Stimulated activated CD8-positive, alpha-beta memory T cell treated with anti-CD3 and anti-CD28 coated beads, Interleukin-7, amount 100 ng/mL, for 4 hours (primary cell): ENCODE results near the gene SEMA4C.

Experiments
- DNase-seq, 2 donors: peaks; one replicate each; pipeline ENCODE4 v3.0.0-alpha.2; 2020; ENCODE audit warnings: low read depth in 2 of 2

SEMA4C gene

DNA sequence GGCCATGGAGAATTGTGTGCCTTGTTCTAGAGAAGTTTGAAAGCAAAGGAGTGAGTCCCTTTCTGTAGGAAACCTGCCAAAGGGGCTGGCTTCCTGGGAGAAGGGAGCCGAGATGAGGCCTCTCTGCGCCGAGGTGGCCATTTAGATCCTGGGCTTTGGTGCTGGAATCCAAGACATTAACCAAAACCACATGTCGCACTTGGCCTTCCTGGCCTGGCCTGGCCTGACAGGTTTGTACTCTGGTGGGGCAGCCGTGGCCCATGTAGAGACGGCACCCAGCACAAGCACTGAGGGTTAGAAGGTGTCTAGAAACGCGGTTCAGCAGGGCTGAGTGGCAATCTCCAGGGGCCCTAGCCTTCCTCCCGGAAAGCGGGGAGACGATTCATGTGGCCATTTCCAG is 46.7 kb downstream of the SEMA4C start:
- DNase-seq = no peak

DNA sequence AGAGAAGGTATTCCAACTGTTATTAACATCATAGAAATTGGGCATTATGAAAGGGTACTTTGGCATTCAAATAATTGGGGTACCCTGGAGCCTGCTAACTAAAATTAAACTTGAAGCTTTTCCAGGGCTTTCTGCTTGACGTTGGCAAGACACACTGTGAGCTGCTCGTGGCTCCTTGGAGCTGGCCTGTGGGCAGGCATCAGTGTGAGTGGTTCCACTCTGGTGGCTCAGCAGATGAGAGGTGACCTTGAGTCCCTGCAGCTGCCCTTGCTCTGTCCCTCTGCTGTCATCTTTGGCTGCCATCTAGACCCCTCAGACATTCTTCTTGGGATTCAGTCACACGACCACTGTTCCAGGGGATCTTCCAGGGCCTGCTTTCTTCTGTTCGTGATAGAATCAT is 47.1 kb downstream of the SEMA4C start:
- no peak for DNase-seq

DNA sequence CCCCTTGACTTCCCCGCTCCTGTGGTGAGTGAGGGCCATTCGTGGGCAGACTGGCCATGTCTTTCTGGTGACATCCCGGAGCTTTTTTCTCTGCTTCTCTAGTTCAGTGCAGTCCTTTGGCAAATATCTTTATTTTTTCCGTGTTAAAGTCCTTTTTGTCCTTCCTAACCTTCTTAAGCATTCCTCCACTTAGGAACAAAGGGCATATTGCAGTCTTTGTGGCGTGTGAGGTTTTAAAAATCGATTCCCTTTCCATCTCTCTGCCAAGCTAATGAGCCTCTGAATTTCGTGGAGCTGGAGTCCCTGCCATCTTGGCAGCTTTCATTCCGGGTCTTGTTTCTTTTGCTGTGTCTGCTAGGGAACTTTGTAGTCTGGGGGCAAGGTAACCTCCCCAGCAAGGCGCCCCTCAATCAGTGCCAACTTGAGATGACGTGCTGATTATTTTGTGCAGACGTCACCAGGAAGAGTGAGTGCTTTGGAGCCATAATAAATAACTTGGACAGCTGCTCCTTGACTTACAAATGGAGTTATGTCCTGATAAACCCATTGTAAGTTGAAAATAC is 48.7 kb downstream of the SEMA4C start:
- no peak for DNase-seq

DNA sequence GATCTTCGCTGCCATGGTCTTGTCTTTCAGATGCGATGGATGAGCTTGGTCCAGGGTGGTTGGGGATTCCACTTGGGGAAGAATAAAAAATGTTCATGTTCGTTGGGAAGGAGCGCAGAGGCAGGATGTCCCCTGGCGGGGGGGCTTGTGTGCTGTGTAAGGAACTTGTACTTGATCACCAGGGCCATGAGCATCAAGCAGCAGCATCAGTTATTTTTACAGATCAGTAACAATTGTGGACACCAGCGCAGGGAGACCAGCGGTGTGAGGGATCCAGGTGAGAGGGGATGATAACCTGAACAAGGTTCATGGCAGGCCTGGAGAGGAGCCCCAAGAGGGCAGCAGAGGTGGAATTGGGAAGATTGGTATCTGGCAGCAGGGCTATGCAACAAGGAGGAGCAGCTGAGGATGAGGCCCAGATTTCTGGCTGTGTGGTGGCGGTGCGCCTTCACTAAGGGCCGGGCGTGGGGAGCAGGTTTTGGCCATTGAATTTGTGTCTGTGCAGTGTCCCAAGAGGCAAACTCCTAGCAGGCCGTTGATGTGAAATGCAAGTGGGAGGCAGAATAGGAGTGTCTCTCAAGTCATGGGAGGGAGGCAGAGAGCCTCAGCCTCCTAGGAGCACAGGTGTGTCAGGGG is 49.9 kb downstream of the SEMA4C start:
- no peak for DNase-seq

DNA sequence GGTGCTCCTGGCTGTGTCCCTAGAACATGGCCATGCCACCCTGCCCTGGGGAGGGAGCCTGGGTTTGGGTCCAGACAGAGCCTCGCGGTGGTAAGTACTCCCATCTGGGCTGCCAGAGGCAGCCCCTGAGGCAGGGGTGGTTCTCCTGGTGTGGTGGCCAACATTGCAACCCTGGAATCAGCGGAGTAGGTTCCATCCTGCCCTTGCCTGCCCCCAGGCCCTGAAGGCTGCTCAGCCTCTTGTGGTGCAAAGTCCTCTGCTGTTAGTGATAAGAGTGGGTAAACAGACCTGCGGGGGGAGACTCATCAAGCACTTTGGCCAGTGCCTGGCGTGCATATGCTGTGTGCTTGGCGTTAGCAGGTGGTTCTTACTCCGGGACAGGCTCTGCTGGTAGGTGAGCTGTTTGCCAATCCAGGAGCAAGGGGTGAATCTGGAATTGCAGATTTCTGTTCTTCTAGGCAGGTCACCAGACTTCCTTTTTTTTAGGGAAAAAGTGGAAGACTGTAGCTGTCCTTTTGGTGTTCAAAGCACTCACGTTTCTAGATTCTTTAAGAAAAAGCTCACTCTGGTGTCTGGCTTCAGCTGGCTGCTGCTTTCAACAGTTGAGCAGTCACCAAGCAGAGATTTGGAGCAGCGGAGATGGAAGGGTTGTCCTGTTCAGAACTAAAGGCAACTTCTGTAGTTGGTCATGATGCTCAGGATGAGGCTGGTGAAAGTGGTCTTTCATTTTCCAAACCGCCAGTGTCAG is 50.6 kb downstream of the SEMA4C start:
- no peak for DNase-seq

DNA sequence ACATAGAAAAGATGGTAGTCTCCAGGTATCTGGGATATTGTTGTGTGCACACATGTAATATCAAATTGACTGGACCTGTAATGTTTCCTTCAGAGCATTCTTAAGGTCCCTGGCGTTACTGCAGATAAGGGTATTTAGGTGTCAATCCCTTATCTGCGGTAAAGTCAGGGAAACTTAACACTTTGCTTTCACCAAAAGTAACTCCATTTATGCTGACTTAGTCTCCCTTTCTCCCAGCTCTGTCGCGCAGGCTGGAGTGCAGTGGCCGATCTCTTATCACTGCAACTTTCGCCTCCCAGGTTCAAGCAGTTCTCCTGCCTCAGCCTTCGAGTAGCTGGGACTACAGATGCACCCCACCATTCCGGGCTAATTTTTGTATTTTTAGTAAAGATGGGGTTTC is 52.0 kb downstream of the SEMA4C start:
- no peak for DNase-seq

DNA sequence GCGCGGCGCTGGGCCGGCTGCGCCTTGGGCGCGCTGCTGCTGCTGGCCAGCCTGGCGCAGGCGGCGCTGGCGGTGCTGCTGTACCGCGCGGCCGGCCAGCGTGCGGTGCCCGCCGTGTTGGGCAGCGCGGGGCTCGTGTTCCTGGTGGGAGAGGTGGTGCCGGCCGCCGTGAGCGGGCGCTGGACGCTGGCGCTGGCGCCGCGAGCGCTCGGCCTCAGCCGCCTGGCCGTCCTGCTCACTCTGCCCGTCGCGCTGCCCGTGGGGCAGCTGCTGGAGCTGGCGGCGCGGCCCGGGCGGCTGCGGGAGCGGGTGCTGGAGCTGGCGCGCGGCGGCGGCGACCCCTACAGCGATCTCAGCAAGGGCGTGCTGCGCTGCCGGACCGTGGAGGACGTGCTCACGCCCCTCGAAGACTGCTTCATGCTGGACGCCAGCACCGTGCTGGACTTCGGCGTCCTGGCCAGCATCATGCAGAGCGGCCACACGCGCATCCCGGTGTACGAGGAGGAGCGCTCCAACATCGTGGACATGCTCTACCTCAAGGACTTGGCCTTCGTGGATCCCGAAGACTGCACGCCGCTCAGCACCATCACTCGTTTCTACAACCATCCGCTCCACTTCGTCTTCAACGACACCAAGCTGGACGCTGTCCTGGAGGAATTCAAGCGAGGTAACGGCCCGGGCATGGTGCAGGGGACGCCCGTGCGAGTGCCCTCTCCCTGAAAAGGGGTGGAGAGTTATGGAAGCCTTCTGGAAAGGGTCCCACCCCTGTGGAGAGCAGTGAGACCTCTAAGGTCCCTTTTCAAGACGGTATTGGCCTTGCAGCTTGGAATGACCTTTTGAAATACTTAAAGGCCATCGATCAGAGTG is 52.8 kb downstream of the SEMA4C start:
- DNase-seq = no peak

DNA sequence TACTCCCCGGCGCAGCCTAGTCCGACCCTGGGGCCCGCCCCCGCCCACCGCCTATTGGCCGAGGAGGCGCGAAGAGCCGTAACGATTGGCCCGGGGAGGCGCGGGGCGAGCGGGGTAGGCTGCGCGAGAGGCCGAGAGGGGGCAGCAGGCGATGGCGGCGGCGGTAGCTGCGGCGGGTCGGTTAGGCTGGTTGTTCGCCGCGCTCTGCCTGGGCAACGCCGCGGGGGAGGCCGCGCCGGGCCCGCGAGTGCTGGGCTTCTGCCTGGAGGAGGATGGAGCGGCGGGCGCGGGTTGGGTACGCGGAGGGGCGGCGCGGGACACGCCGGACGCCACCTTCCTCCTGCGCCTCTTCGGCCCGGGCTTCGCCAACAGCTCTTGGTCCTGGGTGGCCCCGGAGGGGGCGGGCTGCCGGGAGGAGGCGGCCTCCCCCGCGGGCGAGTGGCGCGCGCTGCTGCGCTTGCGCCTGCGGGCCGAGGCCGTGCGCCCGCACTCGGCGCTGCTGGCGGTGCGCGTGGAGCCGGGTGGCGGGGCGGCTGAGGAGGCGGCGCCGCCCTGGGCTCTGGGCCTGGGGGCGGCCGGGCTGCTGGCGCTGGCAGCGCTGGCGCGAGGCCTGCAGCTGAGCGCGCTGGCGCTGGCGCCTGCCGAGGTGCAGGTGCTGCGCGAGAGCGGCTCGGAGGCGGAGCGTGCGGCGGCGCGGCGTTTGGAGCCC is 53.6 kb downstream of the SEMA4C start, which contains the start of gene CNNM3:
CNNM3 (plus strand) TSS at position 142 of the 709 bp plus-strand sequence; CDS start at position 152, 10 bp downstream.
- DNase-seq = peak; percentile 85 to 96

DNA sequence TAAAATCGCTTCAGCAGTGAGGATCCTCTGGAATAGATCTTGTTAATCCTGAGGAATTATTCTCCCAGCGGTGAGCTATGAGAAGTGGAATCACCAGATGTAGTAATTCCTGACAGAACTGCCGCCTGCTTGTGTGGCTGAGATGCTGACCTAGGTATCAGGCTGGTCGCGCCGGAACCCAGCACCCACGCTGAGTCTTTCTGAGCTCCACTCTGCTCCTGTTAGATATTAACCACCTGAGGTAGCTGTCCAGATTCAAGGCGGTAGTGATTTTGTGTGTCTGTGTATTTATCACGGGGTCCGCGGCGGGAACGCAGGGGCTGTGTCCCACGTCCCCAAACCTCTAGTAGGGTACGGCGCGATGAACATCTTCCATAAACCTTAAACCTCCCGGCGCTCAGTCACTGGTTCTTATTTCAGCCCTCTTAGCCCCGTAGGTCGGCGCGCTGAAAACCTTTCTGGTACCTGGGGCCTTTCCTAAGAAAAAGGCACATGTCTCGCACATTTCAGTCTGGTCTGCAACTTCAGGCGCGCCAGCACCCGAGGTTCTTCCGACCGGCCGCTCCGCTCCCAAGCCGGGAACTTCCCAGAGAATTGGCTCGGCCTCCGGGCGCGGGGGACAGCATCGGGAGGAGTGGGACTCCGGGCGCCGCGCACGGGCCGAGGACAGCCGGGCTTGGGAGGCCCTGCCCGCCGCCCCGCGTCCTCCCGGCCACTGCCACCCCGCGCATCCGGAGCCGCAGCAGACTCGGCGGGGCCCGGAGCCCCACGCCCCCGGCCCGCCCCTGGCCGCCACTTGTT is 54.4 kb downstream of the SEMA4C start:
- DNase-seq = no peak

DNA sequence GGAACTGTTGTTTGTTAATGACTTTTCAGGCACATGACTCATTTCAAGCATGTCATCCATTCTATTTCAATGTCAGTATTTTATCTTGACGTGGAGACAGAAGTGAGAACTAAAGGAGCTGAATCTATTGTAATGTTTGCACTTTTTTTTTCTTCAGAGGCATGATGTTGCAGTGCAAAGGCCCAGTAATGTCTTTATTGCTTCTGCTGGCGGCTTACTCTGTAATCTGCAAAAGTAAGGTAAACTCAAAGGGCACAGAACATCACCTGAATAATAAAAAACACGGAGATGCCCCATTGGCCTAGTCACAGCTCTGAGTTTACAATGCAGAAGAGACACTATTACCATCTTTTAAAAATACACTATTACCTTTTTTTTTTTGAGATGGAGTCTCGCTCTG is 56.2 kb downstream of the SEMA4C start:
- DNase-seq = no peak

DNA sequence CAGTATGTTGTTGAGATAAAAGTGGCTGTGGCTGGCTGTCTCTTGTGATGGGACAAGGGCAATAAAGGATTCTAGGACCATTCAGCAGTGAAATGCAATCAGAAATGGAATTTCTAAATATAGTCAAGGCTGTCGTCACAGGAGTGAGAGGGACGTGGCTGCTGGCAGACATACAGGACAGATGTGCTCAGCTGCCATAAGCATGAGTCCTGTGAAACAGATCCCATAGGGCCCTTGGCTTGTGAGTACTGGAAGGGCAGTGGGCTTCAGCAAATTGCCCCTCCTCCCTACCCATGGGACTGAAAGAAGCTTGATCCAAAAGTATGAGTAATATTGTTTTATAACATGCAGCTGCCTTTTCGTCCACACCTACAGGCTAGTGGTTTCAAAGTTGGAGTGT is 58.0 kb downstream of the SEMA4C start:
- DNase-seq = no peak

DNA sequence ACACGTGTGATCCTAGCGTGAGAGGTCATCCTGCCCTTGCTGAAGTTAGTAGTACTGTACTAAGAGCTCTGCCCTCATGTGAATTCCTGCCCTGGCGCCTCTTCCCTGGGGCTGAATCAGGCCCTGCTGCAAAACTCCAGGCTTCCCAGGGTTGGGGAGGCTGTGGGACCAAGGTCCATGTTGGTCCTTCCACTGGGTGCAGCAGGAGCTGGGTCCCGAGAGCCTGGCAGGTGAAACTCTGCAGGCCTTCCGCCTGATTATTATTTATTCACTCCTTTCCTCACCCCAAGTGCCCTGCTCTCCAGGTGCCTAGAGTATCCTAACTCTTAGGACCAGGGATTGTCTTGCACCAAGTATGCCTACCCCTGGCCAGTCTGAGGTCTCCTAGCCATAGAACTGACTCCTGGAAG is 59.1 kb downstream of the SEMA4C start:
- DNase-seq = no peak

DNA sequence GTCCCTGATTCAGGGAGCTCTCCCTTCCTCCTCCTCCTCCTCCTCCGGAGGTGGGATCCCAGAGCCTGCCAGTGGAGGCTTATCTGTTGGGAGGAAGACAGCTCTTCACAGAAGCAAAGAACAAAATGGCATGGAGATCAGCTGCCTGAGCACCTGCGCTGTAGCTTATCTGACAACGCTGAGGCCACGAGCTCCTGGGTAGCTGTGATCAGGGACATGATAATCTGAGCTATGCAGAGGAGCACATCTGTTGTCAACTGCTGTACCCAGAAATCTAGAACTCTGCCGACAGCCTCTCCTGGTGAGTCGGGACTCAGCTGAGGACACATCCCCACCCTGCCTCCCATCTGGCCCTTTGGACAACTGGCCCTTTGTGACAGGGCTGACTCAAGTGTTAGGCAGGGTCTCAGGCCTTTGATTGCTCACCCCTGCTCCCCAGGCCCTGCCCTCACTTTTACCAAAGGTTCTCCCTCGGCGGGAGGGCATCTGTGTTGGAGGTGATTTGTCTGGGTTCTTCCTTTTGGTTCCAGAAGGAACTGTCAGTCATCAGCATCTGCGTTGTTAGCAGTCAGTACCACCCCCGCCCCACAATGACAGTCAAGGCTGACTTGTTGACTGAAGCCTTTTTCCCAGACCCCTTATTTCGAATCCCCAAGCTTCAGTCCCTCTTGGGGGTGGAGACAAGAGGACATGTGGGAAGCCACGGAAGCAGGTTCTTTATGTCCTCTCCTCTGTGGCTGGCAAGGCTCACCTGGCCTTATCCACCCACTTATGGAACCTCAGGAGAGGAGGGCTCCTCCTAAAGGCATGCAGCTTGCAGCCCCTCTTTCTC is 59.7 kb downstream of the SEMA4C start:
- DNase-seq = no peak
